ENCODE results near the gene SVIL. TPM values are rescaled to one million over a fixed set of nuclear protein-coding genes. Genes with fewer than 3 reads are reported as not detected.
"Not testable (repeated sequence)": the region's sequence is repeated elsewhere in the genome, so short reads cannot be mapped to it uniquely, and the experiment has no call there.

Gene SVIL
- total and polyA plus RNA-seq, 2 experiments from 2014 or later: 252 to 412 TPM

DNA sequence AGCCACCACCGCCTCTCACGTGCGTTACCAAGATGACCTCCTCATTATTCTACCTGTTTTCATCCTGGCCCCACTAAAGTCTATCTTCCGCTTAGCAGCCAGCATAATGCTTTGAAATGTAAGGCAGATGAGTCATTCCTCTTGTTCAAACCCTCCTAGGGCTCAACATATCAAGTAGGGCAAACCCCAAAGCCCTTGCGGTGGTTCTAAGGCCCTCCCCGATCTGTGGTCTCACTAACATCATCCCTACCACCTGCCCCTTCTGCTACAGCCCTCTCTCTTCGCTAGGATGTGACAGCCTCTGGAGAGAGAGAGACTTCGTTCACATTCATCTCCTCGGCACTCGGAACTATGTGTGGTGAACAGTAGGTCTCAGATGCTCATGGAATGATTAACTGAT lies 94.8 kb downstream of the SVIL start:
- H3K36me3 ChIP-seq: peaks cover 21% of the 10 kb centered on the region
- DNase-seq (ENCODE audit: low read depth in 1 of 2, low spot score in 1 of 2): no peak
- no peak overlapping the region for H3K4me3 ChIP-seq
- H3K27me3 ChIP-seq: no peaks in the 10 kb centered on the region
- TF ChIP-seq, protein P1, sequence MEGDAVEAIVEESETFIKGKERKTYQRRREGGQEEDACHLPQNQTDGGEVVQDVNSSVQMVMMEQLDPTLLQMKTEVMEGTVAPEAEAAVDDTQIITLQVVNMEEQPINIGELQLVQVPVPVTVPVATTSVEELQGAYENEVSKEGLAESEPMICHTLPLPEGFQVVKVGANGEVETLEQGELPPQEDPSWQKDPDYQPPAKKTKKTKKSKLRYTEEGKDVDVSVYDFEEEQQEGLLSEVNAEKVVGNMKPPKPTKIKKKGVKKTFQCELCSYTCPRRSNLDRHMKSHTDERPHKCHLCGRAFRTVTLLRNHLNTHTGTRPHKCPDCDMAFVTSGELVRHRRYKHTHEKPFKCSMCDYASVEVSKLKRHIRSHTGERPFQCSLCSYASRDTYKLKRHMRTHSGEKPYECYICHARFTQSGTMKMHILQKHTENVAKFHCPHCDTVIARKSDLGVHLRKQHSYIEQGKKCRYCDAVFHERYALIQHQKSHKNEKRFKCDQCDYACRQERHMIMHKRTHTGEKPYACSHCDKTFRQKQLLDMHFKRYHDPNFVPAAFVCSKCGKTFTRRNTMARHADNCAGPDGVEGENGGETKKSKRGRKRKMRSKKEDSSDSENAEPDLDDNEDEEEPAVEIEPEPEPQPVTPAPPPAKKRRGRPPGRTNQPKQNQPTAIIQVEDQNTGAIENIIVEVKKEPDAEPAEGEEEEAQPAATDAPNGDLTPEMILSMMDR (IDR thresholded peaks at IDR 0.05; ENCODE audit: low read depth, low read length): no peak
- no peaks in the 10 kb centered on the region for H3K9me3 ChIP-seq (ENCODE audit: low read depth)
- peaks cover 44% of the 10 kb centered on the region for H3K4me1 ChIP-seq (ENCODE audit: low read depth)
- H3K27ac ChIP-seq: peak overlapping the region; percentile 25

GRCh38 chr10:29539412-29539811 lies 95.4 kb downstream of the SVIL start:
- H3K36me3 ChIP-seq: peaks cover 21% of the 10 kb centered on the region
- TF ChIP-seq, protein P1 (IDR thresholded peaks at IDR 0.05; ENCODE audit: low read depth, low read length): no peak
- no peak overlapping the region for H3K4me3 ChIP-seq
- H3K4me1 ChIP-seq (ENCODE audit: low read depth): peaks cover 45% of the 10 kb centered on the region
- no peak for DNase-seq (ENCODE audit: low read depth in 1 of 2, low spot score in 1 of 2)
- H3K27ac ChIP-seq: peak overlapping the region; percentile 26
- H3K9me3 ChIP-seq (ENCODE audit: low read depth): no peaks in the 10 kb centered on the region
- no peaks in the 10 kb centered on the region for H3K27me3 ChIP-seq

DNA sequence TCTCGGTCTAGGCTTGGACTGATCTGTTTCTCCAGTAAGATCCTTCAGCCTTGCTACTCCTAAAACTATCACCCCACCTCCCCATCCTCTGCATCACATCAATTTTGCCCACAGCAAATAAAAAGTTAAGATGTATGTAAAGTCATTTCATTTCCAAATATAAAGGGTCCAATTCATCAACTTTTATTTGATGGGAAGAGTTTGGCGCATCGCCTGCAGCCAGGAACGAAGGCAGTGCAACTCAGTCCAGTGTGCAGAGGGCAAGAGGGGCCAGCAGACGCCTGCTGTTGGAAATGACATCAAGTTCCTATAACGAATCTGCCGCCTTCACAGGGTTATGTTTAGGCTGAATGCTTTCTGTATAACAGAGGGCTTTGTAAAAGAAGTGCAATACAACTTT lies 97.0 kb downstream of the SVIL start:
- Histone ChIP-seq H3K27ac (peak overlapping the region; percentile 32), H3K4me1 (ENCODE audit: low read depth) (peaks cover 36% of the 10 kb centered on the region), H3K4me3 (no peak overlapping the region), H3K9me3 (ENCODE audit: low read depth) (no peaks in the 10 kb centered on the region), H3K27me3 (no peaks in the 10 kb centered on the region), H3K36me3 (peaks cover 25% of the 10 kb centered on the region)
- no peak for DNase-seq (ENCODE audit: low read depth in 1 of 2, low spot score in 1 of 2)
- TF ChIP-seq, protein P1 (IDR thresholded peaks at IDR 0.05; ENCODE audit: low read depth, low read length): no peak

- DNase-seq (ENCODE audit: low read depth in 1 of 2, low spot score in 1 of 2); H3K4me3 ChIP-seq; H3K9me3 ChIP-seq (ENCODE audit: low read depth); H3K27ac ChIP-seq; H3K27me3 ChIP-seq: not testable (repeated sequence)
- Histone ChIP-seq H3K4me1 (ENCODE audit: low read depth) (peaks cover 34% of the 10 kb centered on the region), H3K36me3 (peaks cover 31% of the 10 kb centered on the region)
Measured at GRCh38 chr10:29536691-29537090, 98.1 kb downstream of the SVIL start.

GRCh38 chr10:29535778-29536453 lies 98.9 kb downstream of the SVIL start:
- no peaks in the 10 kb centered on the region for H3K9me3 ChIP-seq (ENCODE audit: low read depth)
- TF ChIP-seq, protein P1 (IDR thresholded peaks at IDR 0.05; ENCODE audit: low read depth, low read length): no peak
- H3K36me3 ChIP-seq: peaks cover 32% of the 10 kb centered on the region
- peaks cover 34% of the 10 kb centered on the region for H3K4me1 ChIP-seq (ENCODE audit: low read depth)
- no peaks in the 10 kb centered on the region for H3K27me3 ChIP-seq
- DNase-seq (ENCODE audit: low read depth in 1 of 2, low spot score in 1 of 2): peak in 1 of 2 donors; percentile 69
- H3K4me3 ChIP-seq: no peak overlapping the region
- peak overlapping the region; percentile 80 for H3K27ac ChIP-seq

- no peaks in the 10 kb centered on the region for H3K9me3 ChIP-seq (ENCODE audit: low read depth)
- H3K27ac ChIP-seq: peak overlapping the region; percentile 80
- TF ChIP-seq, protein P1 (IDR thresholded peaks at IDR 0.05; ENCODE audit: low read depth, low read length): peak; percentile 98
- H3K4me3 ChIP-seq: no peak overlapping the region
- H3K27me3 ChIP-seq: no peaks in the 10 kb centered on the region
- H3K4me1 ChIP-seq (ENCODE audit: low read depth): peaks cover 34% of the 10 kb centered on the region
- peak; percentile 58 to 83 for DNase-seq (ENCODE audit: low read depth in 1 of 2, low spot score in 1 of 2)
- peaks cover 35% of the 10 kb centered on the region for H3K36me3 ChIP-seq
Measured at GRCh38 chr10:29535012-29535777, 99.6 kb downstream of the SVIL start.
